Measurements from ENCODE around the gene PHYKPL.

DNA sequence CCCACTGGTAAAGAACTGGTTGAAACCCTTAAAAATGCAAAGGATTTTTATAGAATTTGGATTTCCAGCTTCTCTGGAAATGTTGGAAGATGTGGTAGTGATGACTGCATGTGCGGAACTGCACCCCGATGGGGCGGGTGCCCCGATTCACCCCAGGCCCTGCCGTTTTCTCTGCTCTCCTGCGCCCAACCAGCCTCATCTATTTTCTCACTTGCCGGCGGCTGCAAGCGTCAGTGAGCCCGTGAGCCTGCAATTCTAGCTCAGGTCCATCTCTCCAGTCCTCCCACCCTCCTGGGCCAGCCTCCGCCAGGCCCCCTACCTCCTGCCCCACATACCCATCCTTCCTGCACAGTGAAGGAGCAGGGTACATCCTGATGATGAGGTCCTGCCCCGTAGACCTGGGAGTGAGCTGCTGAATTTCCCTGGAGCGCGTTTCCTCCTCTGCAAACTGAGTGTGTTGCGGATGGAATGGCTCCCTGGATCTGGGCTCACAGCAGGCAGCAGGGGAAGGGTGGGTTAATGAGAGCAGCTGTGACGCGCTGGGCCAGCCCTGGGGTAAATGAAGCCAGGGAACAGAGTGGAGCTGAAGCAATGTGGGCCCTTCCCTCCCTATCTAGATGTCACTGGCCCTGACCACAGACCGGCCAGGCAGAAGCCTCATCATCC, 45.9 kb upstream of the PHYKPL start:
- TF ChIP-seq, protein P1, sequence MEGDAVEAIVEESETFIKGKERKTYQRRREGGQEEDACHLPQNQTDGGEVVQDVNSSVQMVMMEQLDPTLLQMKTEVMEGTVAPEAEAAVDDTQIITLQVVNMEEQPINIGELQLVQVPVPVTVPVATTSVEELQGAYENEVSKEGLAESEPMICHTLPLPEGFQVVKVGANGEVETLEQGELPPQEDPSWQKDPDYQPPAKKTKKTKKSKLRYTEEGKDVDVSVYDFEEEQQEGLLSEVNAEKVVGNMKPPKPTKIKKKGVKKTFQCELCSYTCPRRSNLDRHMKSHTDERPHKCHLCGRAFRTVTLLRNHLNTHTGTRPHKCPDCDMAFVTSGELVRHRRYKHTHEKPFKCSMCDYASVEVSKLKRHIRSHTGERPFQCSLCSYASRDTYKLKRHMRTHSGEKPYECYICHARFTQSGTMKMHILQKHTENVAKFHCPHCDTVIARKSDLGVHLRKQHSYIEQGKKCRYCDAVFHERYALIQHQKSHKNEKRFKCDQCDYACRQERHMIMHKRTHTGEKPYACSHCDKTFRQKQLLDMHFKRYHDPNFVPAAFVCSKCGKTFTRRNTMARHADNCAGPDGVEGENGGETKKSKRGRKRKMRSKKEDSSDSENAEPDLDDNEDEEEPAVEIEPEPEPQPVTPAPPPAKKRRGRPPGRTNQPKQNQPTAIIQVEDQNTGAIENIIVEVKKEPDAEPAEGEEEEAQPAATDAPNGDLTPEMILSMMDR (IDR thresholded peaks at IDR 0.05) = no peak
- no peak for TF ChIP-seq EP300 (IDR thresholded peaks at IDR 0.05)
- TF ChIP-seq POLR2A (IDR thresholded peaks at IDR 0.05) = no peak
